Sigmoid colon (tissue), 7 donors: ENCODE results near the gene EPAS1. TPM values are rescaled to one million over a fixed set of nuclear protein-coding genes. Genes with fewer than 3 reads are reported as not detected.

ENCODE experiments used
- DNase-seq: peaks from one replicate; pipeline ENCODE4 v3.0.0-alpha.2; 2019
- H3K27ac ChIP-seq, 4 donors: fragments of 200-600 bp; sonication (generic); one replicate each; pipeline ENCODE4 v1.5.1; 2016 to 2019; ENCODE audit warnings: mild to moderate bottlenecking in 1 of 4
- H3K27me3 ChIP-seq, 3 donors: fragments of 200-600 bp; sonication (generic); one replicate each; pipeline ENCODE4 v1.5.1; 2019; ENCODE audit warnings: mild to moderate bottlenecking in 1 of 3
- H3K36me3 ChIP-seq, 4 donors: fragments of 200-600 bp; sonication (generic); one replicate each; pipeline ENCODE4 v1.5.1; 2016 to 2019
- H3K4me1 ChIP-seq, 4 donors: fragments of 200-600 bp; sonication (generic); one replicate each; pipeline ENCODE4 v1.5.1; 2017 to 2019
- H3K4me3 ChIP-seq, 4 donors: fragments of 200-600 bp; sonication (generic); one replicate each; pipeline ENCODE4 v1.5.1; 2017 to 2019; ENCODE audit warnings: mild to moderate bottlenecking in 2 of 4, moderate library complexity in 1 of 4
- H3K9me3 ChIP-seq, 4 donors: fragments of 200-600 bp in 3 of 4; sonication (generic) in 3 of 4; one replicate each; pipeline versions ENCODE4 v1.5.1 to v1.6.1; 2013 to 2019
- EP300 ChIP-seq, 4 donors: sonication (generic); formaldehyde crosslinking; IDR thresholded peaks; one replicate each; pipeline ENCODE4 v1.6.1; 2017; ENCODE audit warnings: antibody characterized with exemption in 4 of 4
- POLR2A ChIP-seq, 2 donors: fragments of 450-650 bp; IDR thresholded peaks; one replicate each; pipeline ENCODE4 v1.6.1; 2016; ENCODE audit warnings: antibody characterized with exemption in 2 of 2, mild to moderate bottlenecking in 2 of 2, moderate library complexity in 2 of 2
- POLR2AphosphoS5 ChIP-seq, 4 donors: sonication (generic); formaldehyde crosslinking; IDR thresholded peaks; one replicate each; pipeline ENCODE4 v1.6.1; 2017; ENCODE audit warnings: antibody characterized with exemption in 4 of 4
- WGBS, 2 donors: extraction: QIAGEN DNeasy Blood & Tissue Kit; methylation state at CpG; one replicate each; pipeline ENCODE4 v1.1.7; 2013; 5-methylcytosine and 5-hydroxymethylcytosine counted together
- intact Hi-C: fragments of 100-400 bp; cut with DNase I; formaldehyde crosslinking; loops from one replicate; pipeline ENCODE4 v1.15.1; 2023
- polyA plus RNA-seq, 3 donors: library from polyadenylated mRNA; stranded (reverse); fragments of 200-250 nt; gene quantifications; one replicate each; pipeline ENCODE4 v1.2.3, GENCODE V29; 2013
- total RNA-seq, 4 donors: library from RNA; depleted of rRNA; stranded (reverse); fragments of >200 nt; gene quantifications; one replicate each; pipeline ENCODE4 v1.1.0, GENCODE V29; 2016
- TF ChIP-seq, protein P1 (sequence below), 4 experiments: fragments of 450-650 bp in 3 of 4; fragments of 200-600 bp in 1 of 4; IDR thresholded peaks; one replicate each; pipeline ENCODE4 v1.5.1; 2016 to 2019; ENCODE audit warnings: antibody characterized with exemption in 4 of 4, mild to moderate bottlenecking in 3 of 4, moderate library complexity in 2 of 4
- donor health status: healthy with polysubstance abuse.
- donor health status: Bipolar disorder and iron deficiency.
- donor health status: healthy.

EPAS1 gene
- total and polyA plus RNA-seq, 7 donors: 56.8 to 97.8 (median 62.2) TPM

DNA sequence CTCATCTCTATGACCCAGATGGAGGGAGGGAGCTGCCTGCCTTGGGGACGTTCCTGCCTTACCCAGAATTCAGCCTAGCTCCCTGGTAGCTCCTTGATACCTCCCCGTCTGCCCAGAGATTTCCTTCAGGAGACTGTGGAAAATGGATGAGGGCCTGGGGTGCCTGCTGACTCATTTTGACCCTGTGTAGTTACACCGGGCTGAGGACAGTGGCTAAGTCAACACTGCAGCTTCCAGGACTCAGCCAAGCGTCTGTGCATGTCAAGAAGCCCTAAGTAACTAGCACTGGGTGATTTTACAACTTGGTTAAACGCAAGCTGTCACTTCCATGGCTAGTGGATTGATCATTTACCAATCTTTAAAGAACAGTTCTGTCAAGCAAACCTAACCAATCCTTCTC, 23.3 kb upstream of the EPAS1 start:
- Histone ChIP-seq H3K4me1 (no peaks in the 10 kb centered on the region), H3K4me3 (no peak overlapping the region), H3K36me3 (no peaks in the 10 kb centered on the region), H3K27ac (peak overlapping the region in 1 of 4 donors; percentile 18), H3K9me3 (no peaks in the 10 kb centered on the region), H3K27me3 (no peaks in the 10 kb centered on the region)
- intact Hi-C loops: no loop called here
- no peak for DNase-seq
- no peak for TF ChIP-seq POLR2A (IDR thresholded peaks at IDR 0.05)
- no peak for TF ChIP-seq EP300 (IDR thresholded peaks at IDR 0.05)
- TF ChIP-seq, protein P1, sequence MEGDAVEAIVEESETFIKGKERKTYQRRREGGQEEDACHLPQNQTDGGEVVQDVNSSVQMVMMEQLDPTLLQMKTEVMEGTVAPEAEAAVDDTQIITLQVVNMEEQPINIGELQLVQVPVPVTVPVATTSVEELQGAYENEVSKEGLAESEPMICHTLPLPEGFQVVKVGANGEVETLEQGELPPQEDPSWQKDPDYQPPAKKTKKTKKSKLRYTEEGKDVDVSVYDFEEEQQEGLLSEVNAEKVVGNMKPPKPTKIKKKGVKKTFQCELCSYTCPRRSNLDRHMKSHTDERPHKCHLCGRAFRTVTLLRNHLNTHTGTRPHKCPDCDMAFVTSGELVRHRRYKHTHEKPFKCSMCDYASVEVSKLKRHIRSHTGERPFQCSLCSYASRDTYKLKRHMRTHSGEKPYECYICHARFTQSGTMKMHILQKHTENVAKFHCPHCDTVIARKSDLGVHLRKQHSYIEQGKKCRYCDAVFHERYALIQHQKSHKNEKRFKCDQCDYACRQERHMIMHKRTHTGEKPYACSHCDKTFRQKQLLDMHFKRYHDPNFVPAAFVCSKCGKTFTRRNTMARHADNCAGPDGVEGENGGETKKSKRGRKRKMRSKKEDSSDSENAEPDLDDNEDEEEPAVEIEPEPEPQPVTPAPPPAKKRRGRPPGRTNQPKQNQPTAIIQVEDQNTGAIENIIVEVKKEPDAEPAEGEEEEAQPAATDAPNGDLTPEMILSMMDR (IDR thresholded peaks at IDR 0.05): no peak
- no peak for TF ChIP-seq POLR2AphosphoS5 (IDR thresholded peaks at IDR 0.05)
- 41 to 74% methylated on average over 5 of the region's 5 CpGs for WGBS, 2 donors

DNA sequence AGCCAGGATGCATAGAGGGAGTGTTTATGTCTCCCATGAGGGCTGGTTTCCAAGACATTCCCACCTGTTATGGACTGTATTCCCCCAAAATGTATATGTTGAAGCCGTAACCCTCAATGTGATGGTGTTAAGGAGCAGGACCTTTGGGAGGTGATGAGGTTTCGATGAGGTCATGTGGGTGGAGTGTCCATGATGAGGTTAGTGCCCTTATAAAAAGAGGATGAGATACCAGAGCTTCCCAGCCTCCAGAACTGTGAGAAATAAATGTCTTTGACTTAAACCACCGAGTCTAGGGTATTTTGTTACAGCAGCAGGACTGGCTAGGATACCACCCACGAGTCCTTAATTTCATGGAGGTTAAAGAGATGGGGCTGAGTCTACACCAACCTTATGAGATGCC, 22.6 kb upstream of the EPAS1 start:
- no peaks in the 10 kb centered on the region for H3K27me3 ChIP-seq
- TF ChIP-seq, protein P1 (IDR thresholded peaks at IDR 0.05): no peak
- TF ChIP-seq POLR2A (IDR thresholded peaks at IDR 0.05): no peak
- no peaks in the 10 kb centered on the region for H3K9me3 ChIP-seq
- DNase-seq: no peak
- no peaks in the 10 kb centered on the region for H3K36me3 ChIP-seq
- no peaks in the 10 kb centered on the region for H3K4me1 ChIP-seq
- no peak overlapping the region for H3K27ac ChIP-seq
- no peak overlapping the region for H3K4me3 ChIP-seq
- WGBS, 2 donors: 90 to 94% methylated on average over 4 of the region's 4 CpGs
- intact Hi-C loops: no loop called here

DNA sequence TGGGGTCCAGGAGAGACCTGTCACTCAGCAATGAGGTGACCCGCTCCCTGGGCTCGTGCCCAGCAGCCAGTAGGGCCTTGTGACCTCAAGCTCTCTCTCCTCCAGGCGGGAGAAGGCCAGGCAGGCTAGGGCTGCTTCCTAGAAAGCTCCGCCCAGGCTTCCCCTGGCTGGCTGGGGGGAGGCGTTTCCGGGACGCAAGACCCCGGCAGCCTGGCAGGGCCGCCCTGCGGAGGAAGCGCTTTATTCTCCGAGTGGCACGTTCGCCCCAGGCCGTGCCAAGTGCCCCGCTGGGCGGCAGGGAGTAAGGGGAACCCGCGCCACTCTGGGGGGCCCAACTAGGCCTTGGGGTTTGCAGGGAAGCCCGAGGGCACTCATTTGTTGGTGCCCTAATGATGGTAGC, 21.2 kb upstream of the EPAS1 start:
- H3K9me3 ChIP-seq: no peaks in the 10 kb centered on the region
- H3K36me3 ChIP-seq: no peaks in the 10 kb centered on the region
- no peak overlapping the region for H3K4me3 ChIP-seq
- 41 to 76% methylated on average over 20 of the region's 20 CpGs for WGBS, 2 donors
- peak overlapping the region in 3 of 4 donors; percentile 11 to 39 (median 36) for H3K27ac ChIP-seq
- H3K4me1 ChIP-seq: no peaks in the 10 kb centered on the region
- TF ChIP-seq POLR2AphosphoS5 (IDR thresholded peaks at IDR 0.05) (peak in 2 of 4 donors; percentile 35 to 43), POLR2A (IDR thresholded peaks at IDR 0.05) (no peak), EP300 (IDR thresholded peaks at IDR 0.05) (peak in 1 of 4 donors; percentile 30)
- TF ChIP-seq, protein P1 (IDR thresholded peaks at IDR 0.05): no peak
- intact Hi-C loops: no loop called here
- DNase-seq: peak; percentile 74
- no peaks in the 10 kb centered on the region for H3K27me3 ChIP-seq

DNA sequence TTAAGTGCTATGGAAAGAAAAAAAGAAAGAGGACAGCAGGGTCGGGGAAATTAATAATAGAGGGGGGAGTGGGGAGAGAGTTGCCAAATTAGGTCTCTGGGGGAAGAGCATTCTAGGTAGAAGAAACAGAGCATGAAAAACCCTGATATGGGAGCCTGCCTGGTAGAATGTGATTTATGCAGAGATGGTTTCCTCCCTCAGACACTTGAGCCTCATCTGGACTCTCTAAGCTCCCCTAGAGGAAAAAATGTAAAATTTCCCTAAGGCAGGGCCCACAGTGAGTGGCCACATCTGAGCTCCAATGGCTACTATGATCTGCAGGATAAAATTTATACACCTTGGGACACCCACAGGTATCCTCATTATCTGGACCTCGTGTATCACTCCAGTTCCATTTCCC, 20.6 kb upstream of the EPAS1 start:
- no peak overlapping the region for H3K4me3 ChIP-seq
- no peaks in the 10 kb centered on the region for H3K9me3 ChIP-seq
- no peak for TF ChIP-seq POLR2A (IDR thresholded peaks at IDR 0.05)
- TF ChIP-seq EP300 (IDR thresholded peaks at IDR 0.05): no peak
- TF ChIP-seq, protein P1 (IDR thresholded peaks at IDR 0.05): no peak
- no peak for TF ChIP-seq POLR2AphosphoS5 (IDR thresholded peaks at IDR 0.05)
- no peaks in the 10 kb centered on the region for H3K27me3 ChIP-seq
- peak overlapping the region in 1 of 4 donors; percentile 39 for H3K27ac ChIP-seq
- no peak for DNase-seq
- 68 to 78% methylated on average over 2 of the region's 2 CpGs for WGBS, 2 donors
- intact Hi-C loops: no loop called here
- H3K4me1 ChIP-seq: no peaks in the 10 kb centered on the region
- H3K36me3 ChIP-seq: no peaks in the 10 kb centered on the region

DNA sequence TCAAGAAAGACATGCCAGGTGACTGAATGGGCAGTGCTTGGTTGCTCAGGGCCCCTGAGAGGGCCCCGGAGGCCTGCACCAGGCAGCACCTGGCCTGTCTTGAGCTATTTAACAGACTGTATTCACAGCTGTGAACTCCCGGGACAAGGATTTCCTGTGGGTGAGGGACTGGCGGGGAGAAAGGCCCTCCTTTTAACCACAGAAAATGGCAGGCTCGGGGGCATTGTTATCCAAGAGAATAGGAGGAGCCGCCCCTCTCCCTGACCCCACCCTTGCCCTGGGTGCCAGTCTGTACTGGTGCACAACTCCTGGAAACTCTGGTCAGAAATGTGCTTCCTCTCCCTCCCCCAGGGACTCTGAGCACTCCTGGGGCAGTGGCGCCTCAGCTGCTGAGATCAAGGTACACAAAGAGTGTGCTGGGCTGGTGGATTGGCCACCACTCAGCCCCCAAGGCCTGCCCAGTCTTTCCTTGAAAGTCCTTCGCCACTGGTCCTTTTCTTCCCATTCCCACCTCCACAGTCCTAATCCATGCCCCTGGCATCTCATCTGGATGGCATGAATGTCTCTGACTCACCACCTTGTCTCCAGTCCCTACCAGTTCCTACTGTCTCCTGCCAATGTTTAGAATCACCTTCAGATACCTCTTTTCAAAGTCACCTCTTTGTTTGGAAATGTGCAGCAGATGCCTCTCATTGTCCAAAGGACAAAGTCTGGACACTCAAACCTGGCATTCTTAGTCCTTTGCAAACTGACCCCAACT, 19.6 kb upstream of the EPAS1 start:
- TF ChIP-seq, protein P1 (IDR thresholded peaks at IDR 0.05): no peak
- Histone ChIP-seq H3K4me3 (no peak overlapping the region), H3K9me3 (no peaks in the 10 kb centered on the region), H3K36me3 (no peaks in the 10 kb centered on the region), H3K27me3 (no peaks in the 10 kb centered on the region), H3K27ac (no peak overlapping the region), H3K4me1 (no peaks in the 10 kb centered on the region)
- 54% methylated on average over 7 of the region's 7 CpGs for WGBS, 2 donors
- DNase-seq: no peak
- intact Hi-C loops: no loop called here
